ENCODE data around the gene ELAVL2.
A peak's percentile ranks its signal among the peaks of the same experiment; 100 is the strongest.
"Not testable (repeated sequence)": the region's sequence is repeated elsewhere in the genome, so short reads cannot be mapped to it uniquely, and the experiment has no call there.

The ELAVL2 gene

GRCh38 chr9:23769307-23769935 is 56.6 kb downstream of the ELAVL2 start:
- DNase-seq: no peak

GRCh38 chr9:23768861-23769260 is 57.2 kb downstream of the ELAVL2 start:
- DNase-seq: no peak

- no peak for DNase-seq
These were observed 59.4 kb downstream of the ELAVL2 start for GRCh38 chr9:23766613-23767012.

- DNase-seq: no peak
These were observed 60.5 kb downstream of the ELAVL2 start for GRCh38 chr9:23765561-23765960.

- DNase-seq: peak; percentile 20
These were observed 61.8 kb downstream of the ELAVL2 start for GRCh38 chr9:23764219-23764618.

GRCh38 chr9:23754551-23754950 is 71.5 kb downstream of the ELAVL2 start:
- no peak for DNase-seq

GRCh38 chr9:23752859-23753258 is 73.2 kb downstream of the ELAVL2 start:
- DNase-seq: no peak

- no peak for DNase-seq
These were observed 74.4 kb downstream of the ELAVL2 start for GRCh38 chr9:23751633-23752032.

- no peak for DNase-seq
These were observed 75.2 kb downstream of the ELAVL2 start for GRCh38 chr9:23750808-23751207.

- DNase-seq: no peak
These were observed 78.7 kb downstream of the ELAVL2 start for GRCh38 chr9:23747088-23748075.

- no peak for DNase-seq
These were observed 79.7 kb downstream of the ELAVL2 start for GRCh38 chr9:23746317-23746716.

- peak; percentile 23 for DNase-seq
These were observed 83.0 kb downstream of the ELAVL2 start for GRCh38 chr9:23743036-23743435.

- DNase-seq: no peak
These were observed 84.7 kb downstream of the ELAVL2 start for GRCh38 chr9:23741351-23741750.

GRCh38 chr9:23740531-23740930 is 85.5 kb downstream of the ELAVL2 start:
- DNase-seq: no peak

- no peak for DNase-seq
These were observed 86.3 kb downstream of the ELAVL2 start for GRCh38 chr9:23739753-23740152.

GRCh38 chr9:23736293-23736692 is 89.7 kb downstream of the ELAVL2 start:
- no peak for DNase-seq

- DNase-seq: no peak
These were observed 92.5 kb downstream of the ELAVL2 start for GRCh38 chr9:23733495-23734078.

GRCh38 chr9:23731353-23731752 is 94.7 kb downstream of the ELAVL2 start:
- DNase-seq: no peak

- DNase-seq: no peak
These were observed 95.7 kb downstream of the ELAVL2 start for GRCh38 chr9:23730364-23730763.

GRCh38 chr9:23728736-23729135 is 97.3 kb downstream of the ELAVL2 start:
- DNase-seq: no peak

- DNase-seq: no peak
These were observed 100.6 kb downstream of the ELAVL2 start for GRCh38 chr9:23725279-23725946.

- no peak for DNase-seq
These were observed 102.4 kb downstream of the ELAVL2 start for GRCh38 chr9:23723672-23724071.

GRCh38 chr9:23723048-23723447 is 103.0 kb downstream of the ELAVL2 start:
- not testable (repeated sequence) for DNase-seq
